AG04450 (cell line): ENCODE data around the gene HSPG2. TPM values are rescaled to one million over a fixed set of nuclear protein-coding genes. Genes with fewer than 3 reads are reported as not detected.
A peak's percentile ranks its signal among the peaks of the same experiment; 100 is the strongest.

Source experiments
- CTCF ChIA-PET: fragments of 300-600, 350-600 bp; formaldehyde crosslinking; extraction: SDS; loops from one replicate; lab custom pipeline; 2022; ENCODE audit warnings: antibody characterized with exemption, inconsistent platforms; lab: Charles Lee
- POLR2A ChIA-PET: fragments of 350-600 bp; formaldehyde crosslinking; extraction: SDS; loops from one replicate; lab custom pipeline; 2021; ENCODE audit warnings: antibody characterized with exemption, inconsistent platforms; lab: Yijun Ruan, JAX
- DNase-seq: peaks from one replicate; pipeline ENCODE4 v3.0.0-alpha.2; 2011; ENCODE audit warnings: low read depth, low spot score
- H3K27ac ChIP-seq: one replicate; pipeline ENCODE4 v1.5.1; 2012; ENCODE audit warnings: low read depth, low read length, control low read depth
- H3K27me3 ChIP-seq: one replicate; pipeline ENCODE4 v1.6.0; 2012; ENCODE audit warnings: low read length; ENCODE audit not compliant: control insufficient read depth, insufficient read depth
- H3K4me3 ChIP-seq: 2 replicates; pipeline ENCODE4 v1.5.1; 2011; ENCODE audit warnings: mild to moderate bottlenecking, low read depth, low read length, control low read depth
- H3K9me3 ChIP-seq: 2 replicates; pipeline ENCODE4 v1.5.1; 2012; ENCODE audit warnings: low read length; ENCODE audit not compliant: control insufficient read depth, insufficient read depth
- polyA plus RNA-seq: library from polyadenylated mRNA; depleted of rRNA; stranded (reverse); fragments of >200 nt; gene quantifications from 2 replicates; pipeline ENCODE4 v1.2.3, GENCODE V29; 2011
- TF ChIP-seq, protein P1 (sequence below): IDR thresholded peaks from 2 replicates; pipeline ENCODE4 v1.5.1; 2011; ENCODE audit warnings: low read depth, low read length, control low read depth, inconsistent platforms

HSPG2 gene
- polyA plus RNA-seq, 1 experiment: 9.7 TPM

DNA sequence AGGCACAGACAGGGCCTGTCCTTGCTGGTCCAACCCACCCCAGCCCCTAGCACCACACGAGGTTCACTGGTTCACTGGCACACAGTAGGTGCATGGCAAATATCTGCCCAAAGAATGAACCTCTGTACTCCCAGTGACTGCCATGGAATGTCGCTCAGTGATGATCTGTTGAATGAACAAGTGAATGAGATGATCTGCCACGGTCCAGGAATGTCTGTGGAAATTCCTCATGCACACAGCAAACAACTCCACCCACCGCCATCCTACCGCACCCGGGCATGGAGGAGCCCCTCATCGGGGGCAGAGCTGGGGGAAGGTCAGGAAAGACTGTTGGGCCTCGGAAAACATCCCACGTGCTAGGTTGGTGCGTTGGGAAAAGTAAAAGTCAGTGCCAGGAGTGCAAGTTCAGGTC is 1.7 kb downstream of the HSPG2 start:
- ChIA-PET CTCF (no interaction called here), POLR2A (interaction anchor here (1.0 to 1.7 kb wide), 3 partner anchors 10 to 25 kb away, joined by 4 to 13 read pairs (median 9); no protein-coding TSS in a partner anchor)
- TF ChIP-seq, protein P1, sequence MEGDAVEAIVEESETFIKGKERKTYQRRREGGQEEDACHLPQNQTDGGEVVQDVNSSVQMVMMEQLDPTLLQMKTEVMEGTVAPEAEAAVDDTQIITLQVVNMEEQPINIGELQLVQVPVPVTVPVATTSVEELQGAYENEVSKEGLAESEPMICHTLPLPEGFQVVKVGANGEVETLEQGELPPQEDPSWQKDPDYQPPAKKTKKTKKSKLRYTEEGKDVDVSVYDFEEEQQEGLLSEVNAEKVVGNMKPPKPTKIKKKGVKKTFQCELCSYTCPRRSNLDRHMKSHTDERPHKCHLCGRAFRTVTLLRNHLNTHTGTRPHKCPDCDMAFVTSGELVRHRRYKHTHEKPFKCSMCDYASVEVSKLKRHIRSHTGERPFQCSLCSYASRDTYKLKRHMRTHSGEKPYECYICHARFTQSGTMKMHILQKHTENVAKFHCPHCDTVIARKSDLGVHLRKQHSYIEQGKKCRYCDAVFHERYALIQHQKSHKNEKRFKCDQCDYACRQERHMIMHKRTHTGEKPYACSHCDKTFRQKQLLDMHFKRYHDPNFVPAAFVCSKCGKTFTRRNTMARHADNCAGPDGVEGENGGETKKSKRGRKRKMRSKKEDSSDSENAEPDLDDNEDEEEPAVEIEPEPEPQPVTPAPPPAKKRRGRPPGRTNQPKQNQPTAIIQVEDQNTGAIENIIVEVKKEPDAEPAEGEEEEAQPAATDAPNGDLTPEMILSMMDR: no peak

DNA sequence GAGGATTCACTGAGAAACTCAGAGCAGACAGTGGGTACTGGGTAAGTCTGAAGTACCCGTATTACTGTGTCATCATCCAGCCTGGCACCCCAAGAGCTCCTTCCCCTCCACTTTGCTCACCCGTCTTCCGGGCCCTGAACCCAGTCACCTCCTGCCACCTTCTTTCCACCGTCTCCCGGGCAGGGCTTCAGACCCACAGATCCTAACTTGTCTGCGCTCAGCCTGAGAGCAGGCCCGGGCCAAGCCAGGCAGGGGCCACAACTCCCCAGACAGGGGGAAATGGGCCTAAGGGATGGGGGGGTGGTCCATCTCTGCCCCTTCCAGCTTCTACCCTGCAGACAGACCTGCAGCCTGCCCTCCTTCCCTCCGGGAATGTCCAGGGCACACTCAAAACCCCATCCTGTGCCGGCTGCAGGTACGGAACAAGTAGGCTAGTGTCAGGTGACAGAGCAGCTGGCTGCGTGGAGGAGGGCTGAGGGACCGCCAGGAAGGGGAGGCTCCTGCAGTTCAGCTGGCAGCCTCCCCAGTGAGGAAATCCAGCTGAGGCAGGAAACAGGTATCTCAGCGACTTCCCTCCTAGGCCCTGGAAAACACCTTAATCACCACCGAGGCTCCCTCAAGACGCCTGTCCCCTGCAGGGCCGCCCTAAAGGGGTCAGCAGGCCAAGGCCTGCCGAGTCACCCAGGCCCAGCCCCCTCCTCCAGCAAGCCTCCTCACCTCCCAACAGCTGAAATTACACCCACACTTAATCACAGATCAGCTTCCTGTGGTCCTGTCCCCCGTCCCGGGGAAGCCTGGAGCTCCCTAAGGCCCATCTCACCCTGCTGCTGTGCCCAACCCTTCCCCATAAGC is 3.5 kb downstream of the HSPG2 start:
- POLR2A ChIA-PET: interaction anchor here (0.6 kb wide), 1 partner anchor 16 kb away, joined by 5 read pairs; no protein-coding TSS in a partner anchor
- TF ChIP-seq, protein P1: no peak
- Histone ChIP-seq H3K4me3 (no peak overlapping the region), H3K9me3 (no peaks in the 10 kb centered on the region), H3K27me3 (no peaks in the 10 kb centered on the region), H3K27ac (no peak overlapping the region)
- CTCF ChIA-PET: no interaction called here
- DNase-seq: no peak

More for the DNA sequence above, 1.7 kb downstream of the HSPG2 start:
- H3K4me3 ChIP-seq: peak overlapping the region; percentile 86
- H3K27ac ChIP-seq: peak overlapping the region; percentile 31
- no peaks in the 10 kb centered on the region for H3K27me3 ChIP-seq
- no peaks in the 10 kb centered on the region for H3K9me3 ChIP-seq
- no peak for DNase-seq

DNA sequence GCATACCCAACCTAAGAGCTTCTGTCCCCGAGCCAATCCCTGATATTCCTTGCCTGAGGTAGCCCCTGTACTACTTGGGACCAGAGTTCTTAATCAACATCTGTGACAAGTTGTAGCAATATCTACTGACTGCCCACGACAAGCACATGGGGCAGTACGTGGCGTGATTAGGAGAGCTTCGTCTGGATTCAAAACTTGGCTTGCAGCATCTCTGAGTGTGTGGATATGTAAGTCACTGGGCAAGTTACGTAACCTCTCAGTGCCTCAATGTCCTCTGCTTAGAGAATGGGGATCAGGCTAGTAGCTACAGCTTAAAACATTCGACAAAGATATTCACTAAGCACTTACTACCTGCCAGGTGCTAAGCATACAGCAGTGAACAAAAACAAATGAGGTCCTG is 5.0 kb downstream of the HSPG2 start:
- CTCF ChIA-PET: interaction anchor here (1.1 kb wide), 1 partner anchor 33 kb away, joined by 4 read pairs; no protein-coding TSS in a partner anchor
- TF ChIP-seq, protein P1: no peak
- Histone ChIP-seq H3K27ac (peak overlapping the region; percentile 95), H3K9me3 (no peaks in the 10 kb centered on the region), H3K27me3 (no peaks in the 10 kb centered on the region), H3K4me3 (no peak overlapping the region)
- peak; percentile 26 for DNase-seq
- POLR2A ChIA-PET: interaction anchor here (1.3 to 1.9 kb wide), 4 partner anchors 12 to 23 kb away, joined by 3 to 9 read pairs (median 5); no protein-coding TSS in a partner anchor

DNA sequence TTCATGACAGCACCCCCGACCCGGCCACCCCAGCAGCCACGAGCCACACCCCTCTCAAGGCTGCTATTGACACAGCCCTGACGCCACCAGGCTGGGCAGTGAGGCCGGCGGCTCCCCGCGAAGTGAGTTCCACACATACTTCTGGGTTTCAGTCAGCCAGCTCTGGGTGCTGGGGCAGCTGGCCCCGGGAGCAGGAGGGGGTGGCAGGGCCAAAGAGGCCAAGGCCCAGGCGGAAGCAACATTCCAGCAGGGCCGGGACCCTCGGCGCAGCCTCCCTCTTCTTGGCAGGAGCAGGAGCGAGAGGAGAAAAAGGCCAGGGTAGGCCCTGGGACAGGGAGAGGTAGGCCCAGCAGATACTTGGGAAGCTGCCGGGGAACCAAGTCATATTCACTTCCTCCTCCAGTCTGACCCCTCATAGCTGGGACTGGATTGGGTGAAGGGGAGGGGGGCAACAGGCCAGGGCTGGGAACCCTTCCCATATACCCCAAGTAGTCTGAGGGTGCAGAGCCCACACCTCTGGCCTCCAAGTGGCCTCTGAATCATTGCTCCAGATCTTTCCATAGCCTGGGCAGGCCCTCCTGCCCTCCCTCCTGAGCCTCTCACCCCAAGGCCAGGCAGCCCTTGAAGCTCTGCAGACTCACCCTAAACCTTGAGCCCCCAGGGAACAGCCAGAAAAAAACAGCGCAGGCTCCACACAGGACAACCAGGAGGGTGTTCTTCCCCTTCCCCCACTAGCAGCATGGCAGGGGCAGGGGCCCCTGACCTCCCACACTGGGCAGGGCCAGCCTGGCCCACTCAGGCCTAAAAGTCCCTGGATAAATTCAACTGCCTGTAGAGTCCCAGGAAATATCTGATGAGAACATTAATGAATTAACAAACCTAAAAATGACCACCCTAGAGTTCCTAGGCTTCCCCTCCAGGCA is 5.7 kb downstream of the HSPG2 start:
- peak; percentile 70 for DNase-seq
- CTCF ChIA-PET: interaction anchor here (1.1 to 1.2 kb wide), 2 partner anchors 8 to 34 kb away, joined by 4 read pairs; no protein-coding TSS in a partner anchor
- Histone ChIP-seq H3K27ac (peak overlapping the region; percentile 95), H3K9me3 (no peaks in the 10 kb centered on the region), H3K27me3 (no peaks in the 10 kb centered on the region), H3K4me3 (peak overlapping the region; percentile 7; the same call in 1 of the 2 replicates)
- TF ChIP-seq, protein P1: no peak
- POLR2A ChIA-PET: interaction anchor here (0.6 to 1.9 kb wide), 7 partner anchors 8 to 148 kb away, joined by 3 to 9 read pairs (median 4); no protein-coding TSS in a partner anchor
